PC-3 (cell line): ENCODE data around the gene FUT3. TPM values are rescaled to one million over a fixed set of nuclear protein-coding genes. Genes with fewer than 3 reads are reported as not detected.

Experiments used
- ATAC-seq: fragments of 200-7000 bp; cut with Tn5 transposase; 2 replicates; pipeline ENCODE4 v1.9.1; 2020; ENCODE audit warnings: mild to moderate bottlenecking, moderate library complexity
- BruUV-seq: library from RNA; stranded (reverse); fragments of 400-500 nt; replicated peaks from 2 replicates; lab custom pipeline; 2021; lab: Mats Ljungman, UMichigan
- CTCF ChIA-PET: fragments of 300-600 bp; sonication (Branson Sonifier 250); formaldehyde crosslinking; loops from one replicate; lab custom pipeline; 2022; ENCODE audit warnings: antibody characterized with exemption; lab: Charles Lee
- POLR2A ChIA-PET: fragments of 300-600 bp; sonication (Branson Sonifier 250); formaldehyde crosslinking; loops from one replicate; lab custom pipeline; 2022; ENCODE audit warnings: antibody characterized with exemption; ENCODE audit not compliant: unreplicated experiment; lab: Charles Lee
- DNase-seq: peaks from one replicate; pipeline ENCODE4 v3.0.0-alpha.2; 2015
- H2AFZ ChIP-seq: fragments of 300-600 bp; sonication (generic); 2 replicates; pipeline ENCODE4 v1.6.0; 2016; ENCODE audit warnings: antibody characterized with exemption, low read length
- H3F3A ChIP-seq: fragments of 300-600 bp; sonication (generic); one replicate; pipeline ENCODE4 v1.6.0; 2017; ENCODE audit warnings: antibody characterized with exemption, low read length, control low read depth, mild to moderate bottlenecking; ENCODE audit not compliant: unreplicated experiment
- H3K27ac ChIP-seq: fragments of 300-600 bp; sonication (generic); 2 replicates; pipeline ENCODE4 v1.5.1; 2016; ENCODE audit warnings: mild to moderate bottlenecking, low read length
- H3K27me3 ChIP-seq: fragments of 300-600 bp; sonication (generic); 2 replicates; pipeline ENCODE4 v1.6.1; 2016; ENCODE audit warnings: low read length, mixed read lengths
- H3K36me3 ChIP-seq: fragments of 300-600 bp; sonication (generic); 2 replicates; pipeline ENCODE4 v1.6.1; 2016; ENCODE audit warnings: low read depth, mixed run types, low read length, mixed read lengths
- H3K4me1 ChIP-seq: fragments of 300-600 bp; sonication (generic); 2 replicates; pipeline ENCODE4 v1.5.1; 2016; ENCODE audit warnings: low read length; ENCODE audit not compliant: insufficient read depth
- H3K4me2 ChIP-seq: fragments of 300-600 bp; sonication (generic); 2 replicates; pipeline ENCODE4 v1.6.0; 2016; ENCODE audit warnings: low read length
- H3K4me3 ChIP-seq: fragments of 300-600 bp; sonication (generic); 2 replicates; pipeline ENCODE4 v1.5.1; 2016; ENCODE audit warnings: mild to moderate bottlenecking, low read length, mixed read lengths
- H3K79me2 ChIP-seq: fragments of 300-600 bp; sonication (generic); 2 replicates; pipeline ENCODE4 v1.6.1; 2017; ENCODE audit warnings: low read length, mixed read lengths
- H3K9ac ChIP-seq: fragments of 300-600 bp; sonication (generic); 2 replicates; pipeline ENCODE4 v1.6.0; 2016; ENCODE audit warnings: mild to moderate bottlenecking, low read length
- H3K9me2 ChIP-seq: fragments of 300-600 bp; sonication (generic); replicated peaks from 2 replicates; pipeline ENCODE4 v1.6.1; 2016; ENCODE audit warnings: mixed run types, low read length, mixed read lengths
- H3K9me3 ChIP-seq: fragments of 300-600 bp; sonication (generic); 2 replicates; pipeline ENCODE4 v1.6.1; 2016; ENCODE audit warnings: low read length, mixed read lengths
- H4K20me1 ChIP-seq: fragments of 300-600 bp; sonication (generic); 2 replicates; pipeline ENCODE4 v1.6.1; 2016; ENCODE audit warnings: low read length, mixed read lengths
- EZH2 ChIP-seq: fragments of 300-600 bp; sonication (generic); IDR thresholded peaks from one replicate; pipeline ENCODE4 v1.6.1; 2017; ENCODE audit warnings: antibody characterized with exemption, mild to moderate bottlenecking, low read length; ENCODE audit not compliant: unreplicated experiment
- EZH2phosphoT487 ChIP-seq: fragments of 300-600 bp; sonication (generic); IDR thresholded peaks from 2 replicates; pipeline ENCODE4 v1.6.1; 2018; ENCODE audit warnings: mild to moderate bottlenecking, antibody characterized with exemption, low read length, borderline replicate concordance
- intact Hi-C: fragments of 100-400 bp; cut with micrococcal nuclease; formaldehyde crosslinking; loops from 2 replicates; pipeline ENCODE4 v1.9.0; 2023
- total RNA-seq: library from RNA; depleted of rRNA; stranded (reverse); fragments of >200 nt; gene quantifications from 2 replicates; pipeline ENCODE4 v1.2.3, GENCODE V29; 2014
- TF ChIP-seq, protein P1 (sequence below): fragments of 300-600 bp; sonication (generic); conservative IDR thresholded peaks from 2 replicates; pipeline ENCODE4 v1.5.1; 2017; ENCODE audit warnings: antibody characterized with exemption, low read depth, mild to moderate bottlenecking, low read length

FUT3 gene
- total RNA-seq, 1 experiment from 2014 or later = 7.7 TPM

DNA sequence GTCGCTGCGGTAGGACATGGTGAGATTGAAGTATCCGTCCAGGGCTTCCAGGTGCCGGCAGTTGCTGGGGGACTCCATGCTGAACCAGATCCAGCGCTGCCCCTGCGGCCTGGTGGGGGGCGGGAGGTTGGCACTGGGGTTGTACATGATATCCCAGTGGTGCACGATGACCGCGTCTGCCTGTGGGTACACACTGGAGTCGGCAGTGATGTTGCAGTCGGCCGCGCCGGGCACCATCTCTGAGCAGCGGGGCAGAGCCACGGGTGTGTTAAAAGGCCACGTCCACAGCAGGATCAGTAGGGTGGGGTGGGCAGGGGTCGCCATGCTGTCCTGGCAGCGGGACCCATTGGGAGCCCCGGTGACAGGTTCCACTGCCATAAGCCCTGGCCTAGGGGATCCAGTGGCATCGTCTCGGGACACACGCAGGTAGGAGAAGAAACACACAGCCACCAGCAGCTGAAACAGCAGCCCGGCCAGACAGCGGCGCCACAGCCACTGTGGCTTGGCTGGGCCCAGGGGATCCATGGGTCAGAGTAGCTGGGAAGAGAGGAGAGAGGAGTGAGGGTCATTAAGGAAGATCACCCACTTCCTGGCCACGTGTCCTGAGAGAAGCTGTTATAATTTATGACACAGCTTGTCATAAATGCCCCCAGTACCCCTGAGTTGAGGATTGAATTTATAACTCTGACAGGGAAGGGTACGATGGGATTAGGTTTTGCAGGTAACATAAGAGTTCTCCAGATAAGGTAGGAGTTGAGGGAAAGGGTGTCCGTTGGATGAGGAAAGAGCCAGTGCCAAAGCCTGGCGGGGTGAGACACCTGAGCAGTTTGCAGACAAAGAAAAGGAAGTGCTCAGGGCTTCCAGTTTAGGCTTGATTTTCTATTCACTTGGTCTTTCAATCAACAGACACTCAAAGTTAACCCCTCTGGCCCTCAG is 16.2 kb upstream of the FUT3 start:
- H3K36me3 ChIP-seq = no peaks in the 10 kb centered on the region
- no peaks in the 10 kb centered on the region for H3K9me3 ChIP-seq
- DNase-seq = no peak
- no peak for ATAC-seq
- H3K4me1 ChIP-seq = no peaks in the 10 kb centered on the region
- intact Hi-C loops = no loop called here
- no peak overlapping the region for H3K4me3 ChIP-seq
- H2AFZ ChIP-seq = no peak overlapping the region
- no TSS peak for BruUV-seq
- H3K79me2 ChIP-seq = no peaks in the 10 kb centered on the region
- TF ChIP-seq, protein P1, sequence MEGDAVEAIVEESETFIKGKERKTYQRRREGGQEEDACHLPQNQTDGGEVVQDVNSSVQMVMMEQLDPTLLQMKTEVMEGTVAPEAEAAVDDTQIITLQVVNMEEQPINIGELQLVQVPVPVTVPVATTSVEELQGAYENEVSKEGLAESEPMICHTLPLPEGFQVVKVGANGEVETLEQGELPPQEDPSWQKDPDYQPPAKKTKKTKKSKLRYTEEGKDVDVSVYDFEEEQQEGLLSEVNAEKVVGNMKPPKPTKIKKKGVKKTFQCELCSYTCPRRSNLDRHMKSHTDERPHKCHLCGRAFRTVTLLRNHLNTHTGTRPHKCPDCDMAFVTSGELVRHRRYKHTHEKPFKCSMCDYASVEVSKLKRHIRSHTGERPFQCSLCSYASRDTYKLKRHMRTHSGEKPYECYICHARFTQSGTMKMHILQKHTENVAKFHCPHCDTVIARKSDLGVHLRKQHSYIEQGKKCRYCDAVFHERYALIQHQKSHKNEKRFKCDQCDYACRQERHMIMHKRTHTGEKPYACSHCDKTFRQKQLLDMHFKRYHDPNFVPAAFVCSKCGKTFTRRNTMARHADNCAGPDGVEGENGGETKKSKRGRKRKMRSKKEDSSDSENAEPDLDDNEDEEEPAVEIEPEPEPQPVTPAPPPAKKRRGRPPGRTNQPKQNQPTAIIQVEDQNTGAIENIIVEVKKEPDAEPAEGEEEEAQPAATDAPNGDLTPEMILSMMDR = no peak
- TF ChIP-seq EZH2phosphoT487 = no peak
- no peak for TF ChIP-seq EZH2
- H3K9me2 ChIP-seq = no peaks in the 10 kb centered on the region
- H3F3A ChIP-seq = no peaks in the 10 kb centered on the region
- H3K9ac ChIP-seq = no peak overlapping the region
- H3K27ac ChIP-seq = no peak overlapping the region
- POLR2A ChIA-PET = no interaction called here
- CTCF ChIA-PET = no interaction called here
- H3K27me3 ChIP-seq = no peaks in the 10 kb centered on the region
- no peaks in the 10 kb centered on the region for H4K20me1 ChIP-seq
- no peak overlapping the region for H3K4me2 ChIP-seq

DNA sequence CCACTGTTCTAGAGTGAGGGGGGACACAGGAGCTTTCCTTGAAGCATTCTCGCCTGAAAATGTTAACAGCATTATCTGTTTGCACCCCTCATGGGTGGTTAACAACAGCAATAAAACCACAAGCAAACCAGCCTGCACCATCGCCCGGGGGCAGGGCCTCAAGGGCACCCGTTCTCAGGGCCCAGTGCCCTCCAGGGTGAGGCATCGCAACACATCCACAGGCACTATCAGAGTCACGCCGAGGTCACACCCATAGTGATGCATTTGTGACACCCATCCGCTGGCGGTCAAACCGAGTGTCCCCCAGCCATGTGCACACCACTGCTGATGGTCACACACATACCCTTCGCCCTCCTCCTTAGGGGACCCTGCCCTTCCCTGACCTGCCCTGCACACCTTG is 14.5 kb upstream of the FUT3 start:
- ChIA-PET CTCF (no interaction called here), POLR2A (no interaction called here)
- intact Hi-C loops = no loop called here
- H3K4me2 ChIP-seq = no peak overlapping the region
- no peak overlapping the region for H3K4me3 ChIP-seq
- H3F3A ChIP-seq = no peaks in the 10 kb centered on the region
- BruUV-seq = no TSS peak
- no peaks in the 10 kb centered on the region for H3K4me1 ChIP-seq
- H2AFZ ChIP-seq = no peak overlapping the region
- H3K9me3 ChIP-seq = no peaks in the 10 kb centered on the region
- no peaks in the 10 kb centered on the region for H3K36me3 ChIP-seq
- no peak for ATAC-seq
- no peaks in the 10 kb centered on the region for H3K27me3 ChIP-seq
- TF ChIP-seq EZH2 (no peak), EZH2phosphoT487 (no peak)
- TF ChIP-seq, protein P1 = no peak
- no peak for DNase-seq
- no peaks in the 10 kb centered on the region for H4K20me1 ChIP-seq
- H3K27ac ChIP-seq = no peak overlapping the region
- no peaks in the 10 kb centered on the region for H3K79me2 ChIP-seq
- no peak overlapping the region for H3K9ac ChIP-seq
- H3K9me2 ChIP-seq = no peaks in the 10 kb centered on the region
